ENCODE data around the gene SLC25A1.

The SLC25A1 gene

DNA sequence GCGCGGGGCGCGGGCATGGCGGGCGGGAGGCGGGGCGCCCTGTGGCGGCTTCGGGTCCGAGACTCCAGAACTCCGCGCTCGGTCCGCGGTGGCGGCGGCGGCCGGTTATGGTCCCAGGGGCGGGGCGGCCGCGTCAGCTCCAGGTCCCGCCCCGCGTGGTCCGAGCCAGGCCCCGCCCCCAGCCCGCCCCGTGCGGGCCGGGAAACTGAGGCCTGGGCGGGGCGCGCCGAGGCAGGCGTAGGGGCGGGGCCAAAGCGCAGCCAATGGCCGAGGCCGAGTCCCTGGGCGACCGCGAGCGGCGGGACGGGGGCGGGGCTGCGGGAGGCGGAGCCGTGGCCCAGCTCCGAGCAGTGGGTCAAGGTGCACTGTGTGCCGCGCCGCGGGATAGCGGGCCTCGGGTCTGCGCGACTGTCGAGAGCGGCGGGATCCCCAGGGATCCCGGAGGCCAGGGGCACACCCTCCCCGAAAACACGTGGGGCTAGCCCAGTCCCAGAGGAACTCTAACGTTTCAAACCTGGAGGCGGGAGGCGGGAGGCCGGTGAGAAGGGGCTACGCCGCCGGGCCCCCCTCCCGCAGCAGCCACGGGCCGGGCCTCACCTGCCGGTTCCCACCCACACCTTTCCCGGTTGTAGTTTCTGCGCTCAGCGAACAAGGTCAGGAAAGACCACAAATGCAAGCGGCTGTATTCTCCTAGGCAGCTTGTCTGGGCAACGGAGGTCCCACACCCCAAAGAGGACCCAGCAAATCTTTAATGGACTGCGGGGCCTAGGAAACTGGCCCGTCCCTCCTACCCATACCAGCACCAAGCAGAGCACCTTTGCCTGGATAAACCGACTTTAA, at the start of gene SLC25A1:
Gene SLC25A1, minus strand, starts transcription at position 80 of the 840 bp plus-strand sequence. Its CDS starts 63 bp downstream, at position 17.
- TF ChIP-seq NFIC (IDR thresholded peaks at IDR 0.05) (0 out of 2 replicates have a peak, but pooled peaks have one; percentile 14), TAF1 (IDR thresholded peaks at IDR 0.05; ENCODE audit: low read depth) (peak; percentile 51), EP300 (IDR thresholded peaks at IDR 0.05; ENCODE audit: borderline replicate concordance) (no peak), CREB1 (IDR thresholded peaks at IDR 0.05; ENCODE audit: low read depth) (no peak), ZBTB7A (IDR thresholded peaks at IDR 0.05; ENCODE audit: low read depth) (peak; percentile 62; the same call in 1 of the 2 replicates), RAD21 (IDR thresholded peaks at IDR 0.05; ENCODE audit: low read depth) (no peak), EGR1 (IDR thresholded peaks at IDR 0.05) (no peak), CEBPB (IDR thresholded peaks at IDR 0.05) (no peak), TCF12 (IDR thresholded peaks at IDR 0.05; ENCODE audit: low read depth) (no peak)
- TF ChIP-seq, protein P1, sequence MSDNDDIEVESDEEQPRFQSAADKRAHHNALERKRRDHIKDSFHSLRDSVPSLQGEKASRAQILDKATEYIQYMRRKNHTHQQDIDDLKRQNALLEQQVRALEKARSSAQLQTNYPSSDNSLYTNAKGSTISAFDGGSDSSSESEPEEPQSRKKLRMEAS (IDR thresholded peaks at IDR 0.05) = peak; percentile 26; the same call in 1 of the 2 replicates

DNA sequence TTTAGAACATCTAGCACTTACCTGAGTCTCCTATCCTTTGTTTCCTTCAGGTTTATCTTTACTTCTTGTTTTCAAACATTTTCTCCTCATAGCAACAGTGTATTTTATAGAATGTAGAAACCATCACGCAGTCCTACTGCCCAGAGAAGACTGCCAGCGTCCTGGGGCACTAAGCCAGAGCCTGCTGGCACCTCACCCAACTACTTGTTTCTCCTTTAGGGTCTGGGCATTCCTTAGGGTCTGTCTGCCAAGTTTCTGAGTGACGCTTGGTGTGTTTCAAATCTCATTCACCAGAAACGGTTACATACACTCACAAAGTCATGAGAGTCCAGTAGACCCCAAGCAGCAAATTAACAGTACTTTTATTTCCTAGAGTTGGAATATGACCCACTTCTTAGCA, 49.6 kb upstream of the SLC25A1 start:
- TF ChIP-seq CEBPB (IDR thresholded peaks at IDR 0.05) (no peak), RAD21 (IDR thresholded peaks at IDR 0.05; ENCODE audit: low read depth) (no peak), CREB1 (IDR thresholded peaks at IDR 0.05; ENCODE audit: low read depth) (no peak), EGR1 (IDR thresholded peaks at IDR 0.05) (no peak), ZBTB7A (IDR thresholded peaks at IDR 0.05; ENCODE audit: low read depth) (no peak), TCF12 (IDR thresholded peaks at IDR 0.05; ENCODE audit: low read depth) (no peak), TEAD4 (IDR thresholded peaks at IDR 0.05) (no peak), NFIC (IDR thresholded peaks at IDR 0.05) (no peak), USF1 (IDR thresholded peaks at IDR 0.05) (no peak), EP300 (IDR thresholded peaks at IDR 0.05; ENCODE audit: borderline replicate concordance) (no peak), YY1 (IDR thresholded peaks at IDR 0.05; ENCODE audit: low read depth) (no peak), FOXM1 (IDR thresholded peaks at IDR 0.05; ENCODE audit: borderline replicate concordance, low read depth) (no peak), TAF1 (IDR thresholded peaks at IDR 0.05; ENCODE audit: low read depth) (no peak), REST (IDR thresholded peaks at IDR 0.05; ENCODE audit: low read depth) (no peak)
- TF ChIP-seq, protein P1 (IDR thresholded peaks at IDR 0.05) = no peak

GRCh38 chr22:19226428-19226827, 47.9 kb upstream of the SLC25A1 start:
- TF ChIP-seq, protein P1 (IDR thresholded peaks at IDR 0.05) = no peak
- no peak for TF ChIP-seq TEAD4 (IDR thresholded peaks at IDR 0.05)
- no peak for TF ChIP-seq YY1 (IDR thresholded peaks at IDR 0.05; ENCODE audit: low read depth)
- no peak for TF ChIP-seq CEBPB (IDR thresholded peaks at IDR 0.05)
- no peak for TF ChIP-seq FOXM1 (IDR thresholded peaks at IDR 0.05; ENCODE audit: borderline replicate concordance, low read depth)
- TF ChIP-seq TCF12 (IDR thresholded peaks at IDR 0.05; ENCODE audit: low read depth) = no peak
- TF ChIP-seq ZBTB7A (IDR thresholded peaks at IDR 0.05; ENCODE audit: low read depth) = no peak
- no peak for TF ChIP-seq EGR1 (IDR thresholded peaks at IDR 0.05)
- no peak for TF ChIP-seq REST (IDR thresholded peaks at IDR 0.05; ENCODE audit: low read depth)
- no peak for TF ChIP-seq CREB1 (IDR thresholded peaks at IDR 0.05; ENCODE audit: low read depth)
- TF ChIP-seq NFIC (IDR thresholded peaks at IDR 0.05) = no peak

- TF ChIP-seq, protein P1 (IDR thresholded peaks at IDR 0.05) = no peak
These were observed 47.0 kb upstream of the SLC25A1 start for GRCh38 chr22:19225560-19225959.

DNA sequence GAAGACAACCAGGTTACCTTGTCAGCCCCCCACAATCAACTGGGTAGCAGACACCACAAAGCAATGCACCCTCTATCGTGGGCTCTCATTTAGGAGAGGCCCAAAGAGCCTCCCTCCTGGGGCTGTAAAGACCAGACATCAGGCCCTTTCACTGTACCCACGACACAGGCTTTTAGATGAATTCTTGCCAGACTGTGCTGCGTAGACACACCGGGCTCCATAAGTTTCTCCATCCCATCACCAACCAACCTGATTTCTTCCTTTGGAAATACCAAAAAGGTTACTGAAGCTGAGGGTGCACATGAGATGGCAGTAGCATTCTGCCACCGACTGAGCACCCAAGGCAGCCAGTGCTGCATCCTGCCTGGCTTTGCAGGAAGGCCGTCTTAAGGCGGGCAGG, 46.4 kb upstream of the SLC25A1 start:
- TF ChIP-seq CEBPB (IDR thresholded peaks at IDR 0.05) (no peak), TCF12 (IDR thresholded peaks at IDR 0.05; ENCODE audit: low read depth) (no peak), FOXM1 (IDR thresholded peaks at IDR 0.05; ENCODE audit: borderline replicate concordance, low read depth) (no peak), EP300 (IDR thresholded peaks at IDR 0.05; ENCODE audit: borderline replicate concordance) (no peak), TAF1 (IDR thresholded peaks at IDR 0.05; ENCODE audit: low read depth) (no peak), CREB1 (IDR thresholded peaks at IDR 0.05; ENCODE audit: low read depth) (no peak), NFIC (IDR thresholded peaks at IDR 0.05) (no peak), REST (IDR thresholded peaks at IDR 0.05; ENCODE audit: low read depth) (no peak), EGR1 (IDR thresholded peaks at IDR 0.05) (no peak), ZBTB7A (IDR thresholded peaks at IDR 0.05; ENCODE audit: low read depth) (no peak), TEAD4 (IDR thresholded peaks at IDR 0.05) (no peak), USF1 (IDR thresholded peaks at IDR 0.05) (no peak), YY1 (IDR thresholded peaks at IDR 0.05; ENCODE audit: low read depth) (no peak)
- TF ChIP-seq, protein P1 (IDR thresholded peaks at IDR 0.05) = no peak

Data from Ishikawa (cell line).